Stomach (tissue), 4 donors: ENCODE results near the gene NPAS4.

Experiments
- EP300 ChIP-seq: sonication (generic); formaldehyde crosslinking; IDR thresholded peaks from one replicate; pipeline ENCODE4 v1.6.1; 2017; ENCODE audit warnings: antibody characterized with exemption
- TF ChIP-seq, protein P1 (sequence below), 7 experiments: fragments of 450-650 bp in 4 of 7; fragments of 200-600 bp in 3 of 7; sonication (generic) in 3 of 7; IDR thresholded peaks; one replicate each; pipeline ENCODE4 v1.5.1; 2016 to 2019; ENCODE audit warnings: antibody characterized with exemption in 7 of 7, control low read depth in 2 of 7, mild to moderate bottlenecking in 1 of 7

DNA sequence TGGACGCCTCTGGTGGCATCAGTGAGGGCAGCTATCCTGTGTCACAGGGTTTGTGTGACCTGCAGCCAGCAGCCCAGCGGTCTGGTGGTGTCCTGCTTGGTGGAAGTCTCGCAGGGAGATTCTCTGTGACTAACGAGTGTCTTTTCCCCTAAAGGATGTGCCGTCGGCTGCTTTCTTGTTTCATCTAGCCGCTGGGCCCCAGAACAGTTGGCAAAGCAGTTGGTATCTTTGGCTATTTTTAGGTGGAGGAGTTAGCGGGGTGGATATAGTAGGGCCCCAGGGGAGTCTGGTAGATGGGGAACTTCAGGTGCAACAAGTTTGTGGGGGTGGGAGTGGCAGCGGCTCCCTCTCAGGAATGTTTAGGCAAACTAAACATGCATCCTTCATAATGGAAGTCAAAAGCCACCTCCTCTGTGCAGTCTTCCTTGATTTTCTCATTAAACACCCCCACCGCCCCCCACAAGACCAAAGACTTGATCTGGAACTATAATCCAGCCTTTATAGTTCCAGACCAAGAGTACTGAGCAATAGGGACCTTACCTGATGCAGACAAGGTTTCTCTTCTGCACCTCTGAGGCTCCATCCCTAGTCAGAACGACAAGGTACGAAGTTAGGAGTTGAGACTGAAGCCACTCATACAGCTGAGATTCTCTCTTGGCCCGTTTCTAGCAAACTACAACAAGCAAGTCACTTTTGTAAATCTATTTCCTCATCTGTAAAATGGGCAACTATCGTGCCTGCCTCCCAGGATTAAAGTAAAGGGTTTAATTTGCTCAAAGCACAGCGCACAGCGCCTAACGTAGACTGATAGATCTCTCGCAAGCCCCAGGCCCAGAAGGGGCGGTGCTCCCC is 44.8 kb downstream of the NPAS4 start:
- TF ChIP-seq, protein P1, sequence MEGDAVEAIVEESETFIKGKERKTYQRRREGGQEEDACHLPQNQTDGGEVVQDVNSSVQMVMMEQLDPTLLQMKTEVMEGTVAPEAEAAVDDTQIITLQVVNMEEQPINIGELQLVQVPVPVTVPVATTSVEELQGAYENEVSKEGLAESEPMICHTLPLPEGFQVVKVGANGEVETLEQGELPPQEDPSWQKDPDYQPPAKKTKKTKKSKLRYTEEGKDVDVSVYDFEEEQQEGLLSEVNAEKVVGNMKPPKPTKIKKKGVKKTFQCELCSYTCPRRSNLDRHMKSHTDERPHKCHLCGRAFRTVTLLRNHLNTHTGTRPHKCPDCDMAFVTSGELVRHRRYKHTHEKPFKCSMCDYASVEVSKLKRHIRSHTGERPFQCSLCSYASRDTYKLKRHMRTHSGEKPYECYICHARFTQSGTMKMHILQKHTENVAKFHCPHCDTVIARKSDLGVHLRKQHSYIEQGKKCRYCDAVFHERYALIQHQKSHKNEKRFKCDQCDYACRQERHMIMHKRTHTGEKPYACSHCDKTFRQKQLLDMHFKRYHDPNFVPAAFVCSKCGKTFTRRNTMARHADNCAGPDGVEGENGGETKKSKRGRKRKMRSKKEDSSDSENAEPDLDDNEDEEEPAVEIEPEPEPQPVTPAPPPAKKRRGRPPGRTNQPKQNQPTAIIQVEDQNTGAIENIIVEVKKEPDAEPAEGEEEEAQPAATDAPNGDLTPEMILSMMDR (IDR thresholded peaks at IDR 0.05): no peak
- no peak for TF ChIP-seq EP300
